Transverse colon (tissue), 4 donors: ENCODE measurements around the gene NES.
"Not testable (repeated sequence)": the region's sequence is repeated elsewhere in the genome, so short reads cannot be mapped to it uniquely, and the experiment has no call there.

Experiments used
- CTCF ChIP-seq, 5 experiments: fragments of 200-600 bp in 3 of 5; fragments of 450-650 bp in 2 of 5; sonication (generic) in 3 of 5; IDR thresholded peaks; 1 replicate in 2 of 5; 2 replicates in 3 of 5; pipeline ENCODE4 v1.5.1; 2016 to 2017; ENCODE audit warnings: antibody characterized with exemption in 5 of 5, inconsistent platforms in 3 of 5, mild to moderate bottlenecking in 2 of 5, moderate library complexity in 1 of 5
- EP300 ChIP-seq: sonication (generic); formaldehyde crosslinking; IDR thresholded peaks from one replicate; pipeline ENCODE4 v1.6.1; 2017; ENCODE audit warnings: antibody characterized with exemption, low read depth
- POLR2A ChIP-seq: fragments of 450-650 bp; IDR thresholded peaks from one replicate; pipeline ENCODE4 v1.6.1; 2016; ENCODE audit warnings: antibody characterized with exemption, mild to moderate bottlenecking, moderate library complexity
- POLR2AphosphoS5 ChIP-seq, 3 donors: sonication (generic); formaldehyde crosslinking; IDR thresholded peaks; one replicate each; pipeline ENCODE4 v1.6.1; 2016; ENCODE audit warnings: antibody characterized with exemption in 3 of 3

- not testable (repeated sequence) for TF ChIP-seq POLR2AphosphoS5 (IDR thresholded peaks at IDR 0.05); CTCF (IDR thresholded peaks at IDR 0.05); POLR2A; EP300
Measured at GRCh38 chr1:156631152-156631551, 46.1 kb downstream of the NES start.
